ENCODE results near the gene PPARG. TPM values are rescaled to one million over a fixed set of nuclear protein-coding genes. Genes with fewer than 3 reads are reported as not detected.
A peak's percentile ranks its signal among the peaks of the same experiment; 100 is the strongest.

The PPARG gene
- total RNA-seq, 1 donor from 2014 or later = 80.7 TPM

GRCh38 chr3:12351145-12351544 lies 62.3 kb downstream of the PPARG start:
- H3K36me3 ChIP-seq = no peaks in the 10 kb centered on the region
- H3K27me3 ChIP-seq = no peaks in the 10 kb centered on the region
- peak overlapping the region; percentile 75 for H3K27ac ChIP-seq
- peak; percentile 76 for ATAC-seq
- no peak for TF ChIP-seq CTCF (IDR thresholded peaks at IDR 0.05)
- H3K4me1 ChIP-seq = peaks cover 13% of the 10 kb centered on the region
- intact Hi-C loops (cut with DNase I) = no loop called here
- peak overlapping the region; percentile 15 for H3K4me3 ChIP-seq
- no peak for DNase-seq
- H3K9me3 ChIP-seq = no peaks in the 10 kb centered on the region

GRCh38 chr3:12352253-12352652 lies 63.4 kb downstream of the PPARG start:
- peak overlapping the region; percentile 21 for H3K4me3 ChIP-seq
- no peaks in the 10 kb centered on the region for H3K9me3 ChIP-seq
- no peaks in the 10 kb centered on the region for H3K27me3 ChIP-seq
- H3K27ac ChIP-seq = peak overlapping the region; percentile 75
- ATAC-seq = no peak
- TF ChIP-seq CTCF (IDR thresholded peaks at IDR 0.05) = no peak
- peaks cover 13% of the 10 kb centered on the region for H3K4me1 ChIP-seq
- no peak for DNase-seq
- no peaks in the 10 kb centered on the region for H3K36me3 ChIP-seq
- intact Hi-C loops (cut with DNase I) = no loop called here

GRCh38 chr3:12352755-12353154 lies 63.9 kb downstream of the PPARG start:
- intact Hi-C loops (cut with DNase I) = no loop called here
- Histone ChIP-seq H3K36me3 (no peaks in the 10 kb centered on the region), H3K4me1 (peaks cover 13% of the 10 kb centered on the region)

GRCh38 chr3:12353796-12354525 lies 65.1 kb downstream of the PPARG start:
- Histone ChIP-seq H3K4me1 (peaks cover 13% of the 10 kb centered on the region), H3K36me3 (no peaks in the 10 kb centered on the region), H3K27me3 (no peaks in the 10 kb centered on the region), H3K27ac (no peak overlapping the region), H3K4me3 (no peak overlapping the region), H3K9me3 (no peaks in the 10 kb centered on the region)
- intact Hi-C loops (cut with DNase I) = no loop called here
- ATAC-seq (peak; percentile 8), DNase-seq (no peak)
- no peak for TF ChIP-seq CTCF (IDR thresholded peaks at IDR 0.05)

More at GRCh38 chr3:12352755-12353154, 63.9 kb downstream of the PPARG start:
- peak overlapping the region; percentile 21 for H3K4me3 ChIP-seq
- ATAC-seq = no peak
- no peaks in the 10 kb centered on the region for H3K27me3 ChIP-seq
- peak overlapping the region; percentile 75 for H3K27ac ChIP-seq
- no peak for DNase-seq
- no peaks in the 10 kb centered on the region for H3K9me3 ChIP-seq
- TF ChIP-seq CTCF (IDR thresholded peaks at IDR 0.05) = no peak

GRCh38 chr3:12356175-12356574 lies 67.3 kb downstream of the PPARG start:
- Histone ChIP-seq H3K27me3 (no peaks in the 10 kb centered on the region), H3K36me3 (no peaks in the 10 kb centered on the region), H3K4me3 (no peak overlapping the region), H3K9me3 (no peaks in the 10 kb centered on the region), H3K4me1 (peaks cover 8% of the 10 kb centered on the region), H3K27ac (no peak overlapping the region)
- intact Hi-C loops (cut with DNase I) = no loop called here
- no peak for TF ChIP-seq CTCF (IDR thresholded peaks at IDR 0.05)
- ATAC-seq (peak; percentile 40), DNase-seq (no peak)

All from upper lobe of right lung (tissue), 1 donor.